GM21717 (cell line): ENCODE data around the gene LAMC1.
"Not testable (repeated sequence)": the region's sequence is repeated elsewhere in the genome, so short reads cannot be mapped to it uniquely, and the experiment has no call there.

Experiments used
- ATAC-seq: cut with Tn5 transposase; IDR thresholded peaks from one replicate; pipeline ENCODE4 v1.9.1; 2021; ENCODE audit warnings: mild to moderate bottlenecking, moderate library complexity; ENCODE audit not compliant: unreplicated experiment

Gene LAMC1

GRCh38 chr1:183142171-183142570, 119.0 kb downstream of the LAMC1 start:
- ATAC-seq, result no peak

GRCh38 chr1:183143576-183144315, 120.5 kb downstream of the LAMC1 start:
- ATAC-seq, result no peak

- no peak for ATAC-seq
Measured at GRCh38 chr1:183144752-183145151, 121.5 kb downstream of the LAMC1 start.

- ATAC-seq, result no peak
Measured at GRCh38 chr1:183147735-183148134, 124.5 kb downstream of the LAMC1 start.

- no peak for ATAC-seq
Measured at GRCh38 chr1:183148599-183148998, 125.4 kb downstream of the LAMC1 start.

- ATAC-seq, result no peak
Measured at GRCh38 chr1:183149273-183149672, 126.1 kb downstream of the LAMC1 start.

- not testable (repeated sequence) for ATAC-seq
Measured at GRCh38 chr1:183150032-183150431, 126.8 kb downstream of the LAMC1 start.

GRCh38 chr1:183150445-183150844, 127.2 kb downstream of the LAMC1 start:
- ATAC-seq, result no peak

- no peak for ATAC-seq
Measured at GRCh38 chr1:183152180-183152579, 129.0 kb downstream of the LAMC1 start.

GRCh38 chr1:183155939-183156338, 132.7 kb downstream of the LAMC1 start:
- ATAC-seq, result no peak

- ATAC-seq, result no peak
Measured at GRCh38 chr1:183159960-183160359, 136.7 kb downstream of the LAMC1 start.

- ATAC-seq, result no peak
Measured at GRCh38 chr1:183161391-183161790, 138.2 kb downstream of the LAMC1 start.

- ATAC-seq, result no peak
Measured at GRCh38 chr1:183163316-183163715, 140.1 kb downstream of the LAMC1 start.

- ATAC-seq, result no peak
Measured at GRCh38 chr1:183164340-183164739, 141.1 kb downstream of the LAMC1 start.

GRCh38 chr1:183164963-183165362, 141.7 kb downstream of the LAMC1 start:
- no peak for ATAC-seq

- ATAC-seq, result no peak
Measured at GRCh38 chr1:183165456-183165855, 142.2 kb downstream of the LAMC1 start.

GRCh38 chr1:183166454-183166853, 143.2 kb downstream of the LAMC1 start:
- ATAC-seq, result no peak

- no peak for ATAC-seq
Measured at GRCh38 chr1:183167676-183168075, 144.5 kb downstream of the LAMC1 start.

- no peak for ATAC-seq
Measured at GRCh38 chr1:183168308-183168707, 145.1 kb downstream of the LAMC1 start.

- ATAC-seq, result no peak
Measured at GRCh38 chr1:183173828-183174227, 150.6 kb downstream of the LAMC1 start.

GRCh38 chr1:183175631-183176030, 152.4 kb downstream of the LAMC1 start:
- no peak for ATAC-seq

- ATAC-seq, result no peak
Measured at GRCh38 chr1:183178545-183178944, 155.3 kb downstream of the LAMC1 start.

- no peak for ATAC-seq
Measured at GRCh38 chr1:183179033-183179432, 155.8 kb downstream of the LAMC1 start.
